H1 (cell line): Measurements from ENCODE around the gene SCMH1. TPM values are rescaled to one million over a fixed set of nuclear protein-coding genes. Genes with fewer than 3 reads are reported as not detected.

Experiments used
- CHD1 ChIP-seq: IDR thresholded peaks from 2 replicates; pipeline ENCODE4 v1.6.1; 2012; ENCODE audit warnings: low read depth, low read length, improper control_type of control experiment
- CHD7 ChIP-seq: fragments of 300-600 bp; sonication (generic); IDR thresholded peaks from 2 replicates; pipeline ENCODE4 v1.7.1; 2012; ENCODE audit warnings: low read length, moderate library complexity, mild to moderate bottlenecking, inconsistent platforms; ENCODE audit not compliant: insufficient replicate concordance
- POLR2A ChIP-seq, 2 experiments: IDR thresholded peaks; 1 replicate in 1 of 2; 2 replicates in 1 of 2; pipeline ENCODE4 v1.6.1; 2011; ENCODE audit warnings: low read depth in 2 of 2, low read length in 2 of 2, mild to moderate bottlenecking in 2 of 2; ENCODE audit errors: control extremely low read depth in 1 of 2
- TBP ChIP-seq: IDR thresholded peaks from 2 replicates; pipeline ENCODE4 v1.6.1; 2011; ENCODE audit warnings: low read depth, low read length, improper control_type of control experiment
- polyA plus RNA-seq, 7 experiments: library from polyadenylated mRNA; depleted of rRNA in 3 of 7; stranded (reverse) in 5 of 7; unstranded in 2 of 7; fragments of >200 nt in 5 of 7; fragments of 200-250 nt in 2 of 7; gene quantifications; 1 replicate in 5 of 7; 2 replicates in 1 of 7; 4 replicates in 1 of 7; pipeline versions ENCODE4 v1.2.1 to v1.2.3, GENCODE V29; 2011 to 2013; ENCODE audit warnings: missing spikeins in 2 of 7, mixed read lengths in 2 of 7
- total RNA-seq: library from RNA; stranded (reverse); fragmentation: NEBNext Ultra II Directional; extraction: Animal tissue kit (Norgen Biotek cat#: 25700); gene quantifications from 2 replicates; pipeline ENCODE4 v1.2.1, GENCODE V29; 2021

SCMH1 gene
- total and polyA plus RNA-seq, 2 of the 8 experiments (the other 6 are each of a cell fraction or from before 2014, with no cell fraction given): 16.6 to 30.7 TPM

DNA sequence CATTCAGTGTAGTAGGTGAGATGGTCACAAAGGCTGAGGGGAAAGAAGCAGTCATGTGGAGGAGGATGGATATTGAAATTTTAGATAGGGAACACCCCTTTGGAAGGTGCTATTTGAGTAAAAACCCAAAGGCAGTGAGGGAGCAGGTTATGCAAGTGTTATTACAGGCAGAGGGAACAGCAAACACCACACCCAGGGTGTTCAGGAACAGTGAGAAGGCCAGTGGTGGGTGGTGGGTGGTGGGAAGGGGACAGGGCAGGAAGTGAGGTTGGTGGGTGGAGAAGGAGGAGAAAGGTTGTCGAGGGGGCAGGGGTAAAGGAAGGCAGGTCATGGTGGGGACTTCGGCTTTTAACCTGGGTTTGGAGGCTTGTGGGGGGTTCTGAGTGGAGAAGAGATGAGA is 39.2 kb upstream of the SCMH1 start (continued):
- TF ChIP-seq CHD7 (no peak), TBP (no peak), POLR2A (IDR thresholded peaks at IDR 0.05; ENCODE audit: control extremely low read depth in 1 of 2, low read depth in 2 of 2, low read length in 2 of 2) (no peak), CHD1 (no peak)
